ENCODE data around the gene SPIN4.
"Not testable (repeated sequence)": the region's sequence is repeated elsewhere in the genome, so short reads cannot be mapped to it uniquely, and the experiment has no call there.

SPIN4 gene

DNA sequence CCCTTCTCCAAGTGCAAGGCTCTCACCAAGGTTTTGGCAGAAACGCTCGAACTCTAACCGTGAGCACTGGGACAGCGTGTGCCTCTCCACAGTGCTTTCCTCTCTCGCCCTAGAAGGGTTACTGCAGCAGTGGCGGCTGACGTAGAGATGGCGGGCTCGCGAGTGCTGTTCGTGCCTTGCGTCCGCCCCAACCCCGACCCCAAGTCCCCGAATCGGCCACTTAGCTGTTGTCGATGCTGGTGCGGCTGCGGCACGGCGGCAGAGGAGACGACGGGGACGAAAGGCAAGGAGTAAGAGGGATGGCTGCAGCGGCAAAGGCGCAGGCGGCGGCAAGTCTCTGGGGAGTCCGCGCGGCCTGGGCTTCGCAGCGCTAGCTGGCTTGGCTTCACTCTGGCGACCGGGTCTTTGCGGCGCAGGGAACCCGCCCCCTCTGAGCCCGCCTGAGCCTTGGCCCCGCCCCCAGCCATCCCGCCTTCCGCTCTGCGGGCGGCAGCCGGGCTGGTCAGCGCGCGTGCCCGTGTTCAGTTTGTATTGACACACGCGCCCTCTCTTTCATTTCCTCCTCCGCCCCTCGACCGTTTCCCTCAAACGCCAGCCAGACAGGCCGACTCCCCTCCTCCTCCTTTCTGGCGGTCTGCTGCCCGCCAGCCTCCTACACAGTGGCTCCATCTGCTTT lies at the start of gene SPIN4:
SPIN4 (minus strand) TSS at position 392 of the 676 bp plus-strand sequence. CDS start 513 bp downstream, outside the sequence.
- DNase-seq (ENCODE audit: low spot score) = peak; percentile 91

- DNase-seq (ENCODE audit: low spot score) = no peak
These were observed 49.2 kb upstream of the SPIN4 start for GRCh38 chrX:63400340-63400739.

GRCh38 chrX:63394872-63395271 lies 43.7 kb upstream of the SPIN4 start:
- no peak for DNase-seq (ENCODE audit: low spot score)

DNA sequence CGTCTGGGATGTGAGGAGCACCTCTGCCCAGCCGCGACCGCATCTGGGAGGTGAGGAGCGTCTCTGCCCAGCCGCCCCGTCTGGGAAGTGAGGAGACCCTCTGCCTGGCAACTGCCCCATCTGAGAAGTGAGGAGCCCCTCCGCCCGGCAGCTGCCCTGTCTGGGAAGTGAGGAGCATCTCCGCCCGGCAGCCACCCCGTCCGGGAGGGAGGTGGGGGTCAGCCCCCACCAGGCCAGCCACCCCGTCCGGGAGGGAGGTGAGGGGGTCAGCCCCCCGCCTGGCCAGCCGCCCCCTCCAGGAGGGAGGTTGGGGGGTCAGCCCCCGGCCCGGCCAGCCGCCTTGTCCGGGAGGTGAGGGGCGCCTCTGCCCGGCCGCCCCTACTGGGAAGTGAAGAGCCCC lies 42.0 kb upstream of the SPIN4 start:
- DNase-seq (ENCODE audit: low spot score) = not testable (repeated sequence)

- DNase-seq (ENCODE audit: low spot score) = no peak
These were observed 36.3 kb upstream of the SPIN4 start for GRCh38 chrX:63387411-63387810.

DNA sequence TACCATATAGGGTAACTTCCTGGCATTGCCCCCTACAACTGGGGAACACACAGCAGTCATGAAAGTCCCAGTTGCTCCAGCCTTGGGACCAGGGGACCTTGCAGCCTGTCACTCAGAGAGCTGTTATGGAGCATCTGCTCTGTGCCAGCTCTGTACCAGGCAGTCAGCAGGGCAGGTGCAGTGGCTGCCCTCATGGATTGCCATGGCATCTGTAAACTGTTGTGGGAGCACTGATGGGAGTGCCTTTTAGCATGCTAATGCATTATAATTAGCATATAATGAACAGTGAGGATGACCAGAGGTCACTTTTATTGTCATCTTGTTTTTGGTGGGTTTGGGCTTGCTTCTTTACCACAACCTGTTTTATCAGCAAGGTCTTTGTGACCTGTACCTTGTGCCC lies 33.1 kb upstream of the SPIN4 start:
- not testable (repeated sequence) for DNase-seq (ENCODE audit: low spot score)

DNA sequence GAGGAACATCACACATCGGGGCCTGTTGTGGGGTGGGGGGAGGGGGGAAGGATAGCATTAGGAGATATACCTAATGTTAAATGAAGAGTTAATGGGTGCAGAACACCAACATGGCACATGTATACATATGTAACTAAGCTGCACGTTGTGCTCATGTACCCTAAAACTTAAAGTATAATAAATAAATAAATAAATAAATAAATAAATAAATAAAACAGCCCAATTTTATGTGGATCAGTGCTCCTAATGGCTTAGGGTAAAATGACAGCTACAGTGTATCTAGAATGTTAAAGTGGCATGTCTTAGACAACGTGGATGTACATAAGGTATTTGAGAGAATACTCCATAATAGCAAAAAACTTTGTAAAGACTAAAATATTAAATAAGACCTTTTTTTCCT lies 21.9 kb upstream of the SPIN4 start:
- not testable (repeated sequence) for DNase-seq (ENCODE audit: low spot score)

DNA sequence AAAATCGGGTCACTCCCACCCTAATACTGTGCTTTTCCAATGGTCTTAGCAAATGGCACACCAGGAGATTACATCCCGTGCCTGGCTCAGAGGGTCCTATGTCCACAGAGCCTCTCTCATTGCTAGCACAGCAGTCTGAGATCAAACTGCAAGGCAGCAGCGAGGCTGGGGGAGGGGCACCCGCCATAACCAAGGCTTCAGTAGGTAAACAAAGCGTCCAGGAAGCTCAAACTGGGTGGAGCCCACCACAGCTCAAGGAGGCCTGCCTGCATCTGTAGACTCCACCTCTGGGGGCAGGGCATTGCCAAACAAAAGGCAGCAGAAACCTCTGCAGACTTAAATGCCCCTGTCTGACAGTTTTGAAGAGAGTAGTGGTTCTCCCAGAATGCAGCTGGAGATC lies 16.6 kb upstream of the SPIN4 start:
- DNase-seq (ENCODE audit: low spot score) = not testable (repeated sequence)

DNA sequence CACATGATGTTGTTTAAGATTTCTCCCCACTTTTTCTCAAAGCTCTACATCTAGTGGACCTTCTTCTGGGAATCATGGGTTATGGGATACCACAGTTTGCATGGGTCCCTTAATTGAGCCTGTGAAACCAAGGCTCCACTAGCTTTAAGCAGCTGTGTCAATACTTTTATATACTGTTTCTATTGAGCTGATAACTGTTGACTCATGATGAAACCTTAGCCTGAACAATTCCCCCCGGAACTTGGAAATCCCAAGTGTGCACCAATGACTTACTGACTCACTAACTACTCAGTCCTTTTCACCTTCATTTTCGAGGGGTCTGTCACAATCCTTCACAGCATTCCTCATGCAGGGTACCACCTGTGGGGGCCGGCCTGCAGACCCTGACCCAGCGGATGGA lies 12.7 kb upstream of the SPIN4 start:
- no peak for DNase-seq (ENCODE audit: low spot score)

DNA sequence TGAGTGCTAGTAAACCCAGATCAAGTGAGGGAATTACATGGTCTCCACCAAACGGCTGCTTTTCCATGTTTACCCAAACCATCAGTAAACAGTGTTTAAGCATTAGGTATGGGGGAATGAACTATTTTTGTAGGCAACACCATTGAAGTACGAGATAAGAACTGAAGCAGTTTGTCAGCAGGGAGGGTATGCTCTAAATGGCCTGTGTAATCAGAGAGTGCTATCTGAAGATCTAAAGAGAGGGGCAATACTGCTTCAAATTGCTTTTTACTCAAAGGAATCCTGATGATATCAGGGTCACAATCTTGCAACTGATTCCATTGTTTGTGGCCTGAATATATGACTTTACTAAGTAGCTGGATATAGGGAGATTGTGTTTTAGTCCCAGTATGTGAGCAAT lies 10.4 kb upstream of the SPIN4 start:
- DNase-seq (ENCODE audit: low spot score) = no peak

DNA sequence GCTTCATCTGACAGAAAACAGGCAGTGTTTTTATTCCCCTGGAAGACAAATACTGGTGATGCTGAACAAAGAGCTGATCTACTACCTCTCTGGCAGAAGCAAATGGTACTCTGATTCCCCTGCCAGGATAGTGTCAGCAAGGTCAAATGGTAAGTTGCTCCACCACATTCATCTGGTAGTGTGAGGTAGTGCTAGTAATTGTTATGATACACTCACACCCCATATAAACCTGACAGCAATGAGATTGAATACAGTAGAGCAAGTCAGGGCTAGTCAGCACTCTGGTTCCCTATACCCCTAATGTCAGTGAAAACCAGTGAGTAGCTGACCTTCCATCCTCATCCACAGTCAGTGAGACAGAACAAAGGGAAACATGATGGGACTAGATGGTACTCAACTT lies 3.4 kb upstream of the SPIN4 start:
- no peak for DNase-seq (ENCODE audit: low spot score)

- DNase-seq (ENCODE audit: low spot score) = peak; percentile 40
These were observed 661 bp downstream of the SPIN4 start for GRCh38 chrX:63350465-63350877.

- peak; percentile 15 for DNase-seq (ENCODE audit: low spot score)
These were observed 1.8 kb downstream of the SPIN4 start for GRCh38 chrX:63349307-63349706.

- no peak for DNase-seq (ENCODE audit: low spot score)
These were observed 20.5 kb downstream of the SPIN4 start for GRCh38 chrX:63330681-63331080.

DNA sequence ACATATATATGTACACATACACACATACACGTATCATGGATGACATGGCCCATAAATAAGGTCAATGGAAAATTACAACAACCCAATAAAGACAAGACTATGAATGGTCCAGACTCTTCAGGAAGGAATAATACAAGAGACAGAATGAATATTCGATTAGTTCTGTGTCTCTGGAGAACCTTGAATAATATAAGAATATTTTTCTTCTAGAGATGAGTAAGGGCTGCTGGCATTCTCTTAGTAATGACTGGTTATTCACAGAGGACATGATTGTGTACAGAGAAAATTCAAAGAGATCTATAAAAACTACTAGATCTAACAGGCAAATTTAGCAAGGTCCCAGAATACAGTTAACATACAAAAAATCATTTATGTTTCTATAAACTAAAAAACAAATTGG lies 23.3 kb downstream of the SPIN4 start:
- DNase-seq (ENCODE audit: low spot score) = no peak

- DNase-seq (ENCODE audit: low spot score) = no peak
These were observed 51.5 kb downstream of the SPIN4 start for GRCh38 chrX:63299596-63299995.

Measured in SW480 (cell line).